GM12892 (cell line): Measurements from ENCODE around the gene HSBP1.

Experiments
- POLR2A ChIP-seq: IDR thresholded peaks from 2 replicates; pipeline ENCODE4 v1.6.1; 2011; ENCODE audit warnings: low read depth, low read length, control low read depth
- POLR2AphosphoS5 ChIP-seq: IDR thresholded peaks from 2 replicates; pipeline ENCODE4 v1.6.1; 2011; ENCODE audit warnings: low read depth, low read length, control low read depth
- TAF1 ChIP-seq: IDR thresholded peaks from 2 replicates; pipeline ENCODE4 v1.6.1; 2011; ENCODE audit warnings: low read depth, mild to moderate bottlenecking, control low read depth, low read length, borderline replicate concordance

DNA sequence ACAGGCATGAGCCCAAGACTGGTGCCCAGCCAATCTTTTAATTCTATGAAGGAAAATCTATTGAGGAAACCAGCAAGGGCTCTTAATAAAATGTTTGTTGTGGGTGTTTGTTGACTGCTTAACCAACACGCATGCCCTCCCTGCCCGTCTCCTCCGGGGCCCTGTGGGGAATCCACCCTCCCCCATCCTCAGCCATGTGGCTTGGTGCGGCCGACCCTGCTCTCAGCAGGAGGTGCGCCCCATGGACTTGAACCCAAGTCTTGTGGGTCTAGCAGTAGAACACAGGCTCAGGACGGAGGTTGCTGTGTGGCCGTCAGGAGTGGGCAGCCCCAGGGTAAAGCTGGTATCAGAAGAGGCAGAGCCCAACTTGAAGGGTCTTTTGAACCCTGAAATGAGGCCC is 46.1 kb downstream of the HSBP1 start:
- TF ChIP-seq POLR2A: no peak
- TF ChIP-seq POLR2AphosphoS5: no peak
- TF ChIP-seq TAF1: no peak
